Central memory CD8-positive, alpha-beta T cell (primary cell): ENCODE results near the gene GZF1.
A peak's percentile ranks its signal among the peaks of the same experiment; 100 is the strongest.

Experiments
- ATAC-seq: fragments of 150-1000 bp; cut with Tn5 transposase; replicated peaks from 2 replicates; pipeline ENCODE4 v1.10.0; 2022; ENCODE audit warnings: mild to moderate bottlenecking, moderate FRiP score, moderate number of reproducible peaks; ENCODE audit not compliant: poor library complexity, severe bottlenecking; ENCODE audit errors: extremely low read depth
- DNase-seq, 2 donors: peaks; one replicate each; pipeline ENCODE4 v3.0.0; 2021; ENCODE audit warnings: low spot score in 2 of 2
- H3K27ac Mint-ChIP-seq: one replicate; pipeline ENCODE4 v1.8.0; 2022; ENCODE audit warnings: low read depth, mild to moderate bottlenecking, moderate library complexity, mixed read lengths
- H3K27me3 Mint-ChIP-seq: one replicate; pipeline ENCODE4 v1.8.0; 2022; ENCODE audit warnings: mixed read lengths
- H3K36me3 Mint-ChIP-seq: one replicate; pipeline ENCODE4 v1.8.0; 2022; ENCODE audit warnings: mild to moderate bottlenecking, moderate library complexity, mixed read lengths; ENCODE audit not compliant: insufficient read depth
- H3K4me1 Mint-ChIP-seq: one replicate; pipeline ENCODE4 v1.8.0; 2022; ENCODE audit warnings: mixed read lengths
- H3K4me3 Mint-ChIP-seq: one replicate; pipeline ENCODE4 v1.8.0; 2022; ENCODE audit warnings: mild to moderate bottlenecking, moderate library complexity, mixed read lengths
- H3K9me3 Mint-ChIP-seq: one replicate; pipeline ENCODE4 v1.8.0; 2022; ENCODE audit warnings: mixed read lengths

The GZF1 gene

DNA sequence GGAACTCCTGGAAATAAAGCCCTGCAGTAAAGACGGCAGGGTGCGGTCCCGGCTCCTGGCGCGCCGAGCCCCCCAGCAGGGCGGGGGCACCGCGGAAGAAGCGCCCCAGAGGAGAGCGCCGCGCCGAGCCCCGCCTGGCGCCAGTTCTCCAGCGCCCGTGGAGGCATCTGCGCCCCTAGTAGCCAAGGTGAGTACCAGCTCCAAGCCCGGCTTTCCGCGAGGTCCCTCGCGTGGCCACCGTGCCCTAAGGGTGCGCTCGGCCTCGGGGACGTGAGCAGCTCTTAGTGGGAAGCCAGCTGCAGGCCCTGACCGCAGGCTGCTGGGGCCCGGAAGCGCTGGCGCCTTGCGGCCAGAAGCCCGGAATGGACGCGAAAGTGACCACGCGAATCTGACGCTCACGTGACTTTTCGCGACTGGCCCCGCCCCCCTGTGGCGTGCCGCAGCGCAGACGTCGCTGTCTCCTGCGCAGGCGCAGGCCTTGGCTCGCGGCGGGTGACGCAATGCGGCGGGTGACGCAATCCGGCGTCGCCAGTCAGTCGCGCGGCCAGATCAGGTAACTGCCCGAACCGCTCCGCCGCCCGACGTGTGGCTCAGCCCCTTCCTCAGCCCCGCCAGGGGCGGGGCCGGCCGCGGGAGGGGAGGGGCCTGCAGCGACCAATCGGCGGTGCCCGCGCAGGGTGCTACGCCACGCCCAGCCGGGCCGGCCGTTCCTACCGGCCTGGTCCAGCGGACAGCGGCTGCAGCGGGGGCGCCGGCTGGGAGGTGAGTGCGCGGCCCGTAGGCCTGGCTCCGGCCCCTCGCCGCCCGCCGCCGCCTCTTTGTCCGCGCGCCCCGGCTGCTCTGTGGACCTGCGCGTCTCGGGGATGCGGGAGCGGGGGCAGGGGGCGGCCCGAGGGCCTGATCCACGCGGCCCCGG lies at the start of gene GZF1:
Gene GZF1, plus strand, starts transcription at position 707 of the 916 bp plus-strand sequence. CDS start 2,202 bp downstream, outside the sequence.
- H3K36me3 Mint-ChIP-seq, result peaks cover 30% of the 10 kb centered on the region
- H3K4me1 Mint-ChIP-seq, result peaks cover 45% of the 10 kb centered on the region
- peak; percentile 75 for ATAC-seq
- H3K27me3 Mint-ChIP-seq, result no peaks in the 10 kb centered on the region
- H3K4me3 Mint-ChIP-seq, result peak within 1 kb of the TSS; percentile 92
- H3K27ac Mint-ChIP-seq, result peak within 1 kb of the TSS; percentile 92
- H3K9me3 Mint-ChIP-seq, result no peaks in the 10 kb centered on the region
- peak; percentile 98 to 99 for DNase-seq

DNA sequence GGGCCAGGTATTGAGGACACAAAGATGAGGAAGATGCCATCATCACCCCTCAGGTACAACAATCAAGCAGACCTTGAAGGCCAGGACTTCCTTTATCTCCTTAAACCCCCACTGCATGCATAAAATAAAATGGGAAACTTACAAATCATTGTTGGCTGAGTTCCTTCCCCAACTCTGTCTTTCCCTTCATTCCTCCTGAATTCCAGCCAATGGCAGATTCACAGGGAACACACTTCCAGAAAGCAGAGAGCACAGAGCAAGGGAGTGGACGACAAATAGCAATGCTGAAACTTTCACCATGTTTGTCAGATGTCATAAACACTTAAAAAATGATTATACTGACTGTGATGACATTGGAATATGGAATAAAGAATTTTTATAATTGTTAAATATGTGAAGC lies 48.7 kb upstream of the GZF1 start:
- H3K4me1 Mint-ChIP-seq, result no peaks in the 10 kb centered on the region
- no peak overlapping the region for H3K4me3 Mint-ChIP-seq
- DNase-seq (no peak), ATAC-seq (no peak)
- H3K27me3 Mint-ChIP-seq, result peaks cover 56% of the 10 kb centered on the region
- no peak overlapping the region for H3K27ac Mint-ChIP-seq
- H3K9me3 Mint-ChIP-seq, result no peaks in the 10 kb centered on the region
- H3K36me3 Mint-ChIP-seq, result no peaks in the 10 kb centered on the region

DNA sequence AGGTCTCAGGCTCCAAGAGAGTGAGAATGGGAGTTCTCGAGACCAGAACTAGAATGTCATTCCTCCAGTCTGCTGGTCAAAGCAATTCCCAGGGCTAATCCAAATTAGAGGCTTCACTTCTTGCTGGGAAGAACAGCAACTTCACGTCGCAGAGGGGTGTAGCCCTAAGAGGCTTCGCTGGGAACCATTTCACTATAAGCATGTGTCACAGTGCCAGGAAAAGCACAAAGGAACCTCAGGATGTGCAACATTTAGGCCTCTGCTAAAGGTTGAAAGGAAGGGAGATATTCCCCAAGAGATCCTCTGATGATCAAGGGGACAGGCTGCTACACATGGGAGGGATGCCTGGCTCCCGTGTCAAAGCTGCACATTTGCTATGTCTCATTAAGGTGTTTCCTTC lies 47.3 kb upstream of the GZF1 start:
- ATAC-seq, result no peak
- no peak overlapping the region for H3K4me3 Mint-ChIP-seq

DNA sequence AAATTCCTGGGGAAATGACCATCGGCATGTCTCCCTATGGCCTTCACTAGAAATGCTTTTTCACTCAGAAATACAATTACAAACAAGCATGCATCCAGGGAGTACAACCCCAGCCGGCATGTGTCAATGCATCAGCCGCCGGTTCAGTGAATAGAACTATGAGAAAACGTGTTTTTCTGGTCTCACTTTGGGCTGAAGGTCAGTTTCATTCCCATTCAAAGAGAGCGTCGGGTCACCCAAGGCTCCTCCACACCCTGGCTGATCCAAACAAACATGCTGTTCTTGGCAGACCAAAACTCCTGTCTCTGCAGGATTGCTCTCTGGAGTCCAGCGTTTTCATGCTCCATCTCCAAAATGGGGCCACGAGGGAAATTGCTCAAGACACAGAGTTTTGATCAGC lies 46.9 kb upstream of the GZF1 start:
- Mint-ChIP-seq H3K27me3 (peaks cover 65% of the 10 kb centered on the region), H3K4me1 (no peaks in the 10 kb centered on the region), H3K36me3 (no peaks in the 10 kb centered on the region), H3K4me3 (no peak overlapping the region), H3K27ac (no peak overlapping the region), H3K9me3 (no peaks in the 10 kb centered on the region)
- ATAC-seq, result no peak
- no peak for DNase-seq

More for the DNA sequence above, 47.3 kb upstream of the GZF1 start:
- no peak for DNase-seq
- Mint-ChIP-seq H3K36me3 (no peaks in the 10 kb centered on the region), H3K27me3 (peaks cover 69% of the 10 kb centered on the region), H3K9me3 (no peaks in the 10 kb centered on the region), H3K4me1 (no peaks in the 10 kb centered on the region), H3K27ac (no peak overlapping the region)

DNA sequence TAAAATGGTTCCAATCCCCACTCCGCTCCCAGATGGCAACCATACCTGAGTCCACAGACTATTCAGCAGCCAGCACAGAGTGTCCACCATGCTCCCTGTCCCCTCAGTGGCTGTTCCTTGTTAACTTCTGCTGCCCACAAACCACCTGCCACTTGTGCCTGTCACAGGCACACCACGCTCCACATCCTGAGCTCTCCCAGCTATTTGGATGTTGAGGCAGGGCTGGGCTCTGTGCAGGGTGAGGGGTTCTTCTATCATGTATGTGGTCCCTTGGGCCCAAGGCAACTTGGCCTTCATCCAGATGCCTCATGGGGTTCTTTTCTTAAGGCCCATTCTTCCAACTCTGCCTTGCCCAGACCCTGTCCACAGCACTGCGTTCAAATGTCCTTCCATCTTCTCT lies 45.4 kb upstream of the GZF1 start:
- Mint-ChIP-seq H3K27ac (no peak overlapping the region), H3K4me1 (no peaks in the 10 kb centered on the region), H3K36me3 (no peaks in the 10 kb centered on the region), H3K9me3 (no peaks in the 10 kb centered on the region), H3K4me3 (no peak overlapping the region), H3K27me3 (peaks cover 61% of the 10 kb centered on the region)
- ATAC-seq (no peak), DNase-seq (no peak)

DNA sequence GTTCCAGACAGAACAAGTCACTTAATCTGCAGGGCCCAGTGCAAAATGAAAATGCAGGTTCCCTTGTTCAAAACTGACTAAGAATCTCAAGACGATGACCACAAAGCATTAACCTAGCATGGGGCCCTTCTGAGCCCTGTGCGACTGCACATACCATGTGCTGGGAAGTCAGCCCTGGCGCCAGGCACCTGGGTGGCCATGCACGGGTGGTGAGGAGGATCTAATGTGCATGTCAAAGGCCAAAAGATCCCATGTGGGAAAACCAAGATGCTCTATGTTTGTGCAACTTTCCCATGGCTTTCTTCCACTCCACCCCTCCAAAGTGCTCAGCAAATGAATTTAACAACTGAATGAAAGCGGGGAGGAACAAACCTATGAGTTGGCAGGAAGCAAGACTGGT lies 44.9 kb upstream of the GZF1 start:
- H3K27ac Mint-ChIP-seq, result no peak overlapping the region
- no peaks in the 10 kb centered on the region for H3K9me3 Mint-ChIP-seq
- no peak overlapping the region for H3K4me3 Mint-ChIP-seq
- no peaks in the 10 kb centered on the region for H3K4me1 Mint-ChIP-seq
- no peak for DNase-seq
- peaks cover 61% of the 10 kb centered on the region for H3K27me3 Mint-ChIP-seq
- ATAC-seq, result no peak
- H3K36me3 Mint-ChIP-seq, result no peaks in the 10 kb centered on the region

DNA sequence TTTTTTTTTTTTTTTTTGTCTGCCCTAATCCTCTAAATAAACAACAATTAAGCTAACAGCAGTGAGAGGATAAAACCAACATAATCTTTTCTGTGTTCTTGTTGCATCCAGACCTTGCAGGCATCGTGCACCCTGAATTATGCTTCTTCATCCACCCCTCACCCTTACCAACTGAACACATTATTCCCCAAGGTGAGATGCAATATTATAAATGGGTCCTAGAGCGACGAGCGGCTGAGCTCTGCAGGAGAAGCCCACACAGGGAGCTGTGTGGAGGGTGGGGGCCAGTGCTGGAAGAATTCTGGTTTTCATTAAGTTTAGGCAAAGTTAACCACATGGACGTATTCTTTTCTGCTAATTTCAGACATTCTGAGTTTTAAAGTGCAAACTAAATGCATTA lies 43.6 kb upstream of the GZF1 start:
- ATAC-seq, result no peak

DNA sequence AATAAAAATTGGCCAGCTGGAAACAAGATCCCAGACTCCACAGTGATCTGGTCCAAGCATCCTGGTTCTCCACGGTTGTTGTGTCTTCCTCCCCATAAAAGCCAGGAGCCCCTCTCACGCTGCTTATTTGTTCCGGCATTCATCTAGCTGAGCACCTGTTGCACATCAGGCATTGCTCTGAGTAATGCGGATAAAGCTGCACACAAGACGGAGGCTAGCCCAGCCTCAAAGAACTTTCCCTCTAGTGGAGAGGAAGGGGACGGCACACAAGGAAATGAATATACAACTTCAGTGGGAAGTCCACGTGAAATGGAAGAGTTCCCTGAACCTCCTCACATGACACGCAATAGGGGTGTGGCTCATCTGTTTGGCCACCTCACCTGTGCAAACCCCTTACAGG lies 41.7 kb upstream of the GZF1 start:
- Mint-ChIP-seq H3K9me3 (no peaks in the 10 kb centered on the region), H3K27ac (no peak overlapping the region), H3K4me3 (no peak overlapping the region), H3K4me1 (no peaks in the 10 kb centered on the region), H3K27me3 (peaks cover 61% of the 10 kb centered on the region), H3K36me3 (no peaks in the 10 kb centered on the region)
- no peak for ATAC-seq
- no peak for DNase-seq

More for the DNA sequence above, 43.6 kb upstream of the GZF1 start:
- Mint-ChIP-seq H3K4me1 (no peaks in the 10 kb centered on the region), H3K4me3 (no peak overlapping the region), H3K36me3 (no peaks in the 10 kb centered on the region), H3K9me3 (no peaks in the 10 kb centered on the region), H3K27me3 (peaks cover 51% of the 10 kb centered on the region), H3K27ac (no peak overlapping the region)
- DNase-seq, result no peak

DNA sequence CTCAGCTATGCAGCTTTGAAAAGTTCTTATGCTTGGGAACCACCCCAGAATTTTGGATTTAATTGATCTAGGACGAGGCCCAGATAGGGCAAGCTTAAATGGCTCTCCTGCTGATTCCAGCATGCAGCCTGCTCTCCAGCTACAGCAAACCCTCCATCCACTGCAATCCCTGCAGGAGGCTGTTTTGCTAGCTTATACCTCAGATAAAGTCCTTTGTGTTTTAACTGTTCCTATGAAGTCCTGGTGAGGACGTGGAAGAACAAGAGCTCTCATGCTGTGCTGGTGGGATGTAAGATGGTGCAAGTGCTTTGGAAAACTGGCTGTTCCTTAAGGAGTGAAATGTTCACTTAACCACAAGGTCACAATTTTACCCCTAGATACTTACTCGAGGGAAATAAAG lies 36.9 kb upstream of the GZF1 start:
- peaks cover 26% of the 10 kb centered on the region for H3K27me3 Mint-ChIP-seq
- DNase-seq (no peak), ATAC-seq (no peak)
- H3K27ac Mint-ChIP-seq, result no peak overlapping the region
- H3K36me3 Mint-ChIP-seq, result no peaks in the 10 kb centered on the region
- no peak overlapping the region for H3K4me3 Mint-ChIP-seq
- no peaks in the 10 kb centered on the region for H3K4me1 Mint-ChIP-seq
- H3K9me3 Mint-ChIP-seq, result no peaks in the 10 kb centered on the region

DNA sequence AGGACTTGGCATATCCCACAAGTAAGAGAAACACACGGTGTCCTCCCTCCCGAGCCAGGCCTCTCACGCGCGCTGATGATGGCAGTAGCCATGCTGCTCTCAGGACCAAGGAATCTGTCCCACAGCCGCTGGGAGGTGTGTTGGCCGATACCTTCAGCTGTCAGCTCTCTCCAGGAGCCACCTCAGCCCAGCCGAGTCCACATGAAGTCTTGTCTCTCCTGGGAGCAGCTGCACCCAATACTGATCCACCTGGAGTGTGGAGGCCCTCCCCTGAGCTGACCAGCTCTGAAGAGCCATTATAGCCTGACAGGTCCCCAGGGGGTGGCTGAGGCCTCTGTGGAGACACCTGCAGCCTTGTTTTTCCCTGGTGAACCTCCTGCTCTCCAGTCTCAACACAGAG lies 35.2 kb upstream of the GZF1 start:
- H3K36me3 Mint-ChIP-seq, result no peaks in the 10 kb centered on the region

DNA sequence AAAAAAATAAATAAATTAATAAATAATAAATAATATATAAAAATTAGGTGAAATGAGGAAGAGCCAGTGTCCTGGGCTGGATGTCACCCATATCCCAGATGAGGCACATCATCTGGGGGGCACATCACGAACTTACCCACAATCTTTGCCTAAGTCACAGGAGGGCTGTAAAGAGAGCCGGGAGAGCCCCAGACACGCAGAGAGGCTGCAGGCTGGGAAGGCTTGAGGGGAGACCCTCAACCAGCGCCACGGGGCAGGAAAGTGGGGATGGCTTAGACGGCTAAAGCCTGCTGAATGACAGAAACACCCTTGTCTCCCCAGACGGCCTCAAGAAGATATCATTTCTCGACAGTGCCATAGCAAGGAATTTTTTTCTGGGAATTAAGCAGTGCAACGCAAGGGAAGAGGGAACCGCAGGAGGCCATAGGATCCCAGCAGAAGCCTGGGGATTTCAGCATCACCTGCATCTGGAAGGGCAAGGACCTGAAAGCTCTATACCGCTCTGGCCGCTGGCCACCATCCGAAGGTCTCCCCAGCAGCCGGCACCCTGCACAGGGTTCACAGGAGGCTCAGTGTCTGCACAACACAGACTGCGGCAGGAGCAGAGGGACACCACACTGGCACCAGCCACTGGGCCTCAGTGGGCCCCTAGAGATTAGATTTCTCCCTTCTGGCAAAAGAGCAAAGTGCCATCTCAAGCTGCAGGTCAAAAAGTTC lies 34.2 kb upstream of the GZF1 start:
- Mint-ChIP-seq H3K36me3 (no peaks in the 10 kb centered on the region), H3K27ac (no peak overlapping the region), H3K27me3 (peaks cover 10% of the 10 kb centered on the region), H3K4me3 (no peak overlapping the region), H3K4me1 (no peaks in the 10 kb centered on the region), H3K9me3 (no peaks in the 10 kb centered on the region)
- ATAC-seq (no peak), DNase-seq (no peak)

More for the DNA sequence above, 35.2 kb upstream of the GZF1 start:
- Mint-ChIP-seq H3K4me1 (no peaks in the 10 kb centered on the region), H3K9me3 (no peaks in the 10 kb centered on the region), H3K27ac (no peak overlapping the region), H3K27me3 (peaks cover 13% of the 10 kb centered on the region), H3K4me3 (no peak overlapping the region)
- DNase-seq, result no peak
- ATAC-seq, result no peak

DNA sequence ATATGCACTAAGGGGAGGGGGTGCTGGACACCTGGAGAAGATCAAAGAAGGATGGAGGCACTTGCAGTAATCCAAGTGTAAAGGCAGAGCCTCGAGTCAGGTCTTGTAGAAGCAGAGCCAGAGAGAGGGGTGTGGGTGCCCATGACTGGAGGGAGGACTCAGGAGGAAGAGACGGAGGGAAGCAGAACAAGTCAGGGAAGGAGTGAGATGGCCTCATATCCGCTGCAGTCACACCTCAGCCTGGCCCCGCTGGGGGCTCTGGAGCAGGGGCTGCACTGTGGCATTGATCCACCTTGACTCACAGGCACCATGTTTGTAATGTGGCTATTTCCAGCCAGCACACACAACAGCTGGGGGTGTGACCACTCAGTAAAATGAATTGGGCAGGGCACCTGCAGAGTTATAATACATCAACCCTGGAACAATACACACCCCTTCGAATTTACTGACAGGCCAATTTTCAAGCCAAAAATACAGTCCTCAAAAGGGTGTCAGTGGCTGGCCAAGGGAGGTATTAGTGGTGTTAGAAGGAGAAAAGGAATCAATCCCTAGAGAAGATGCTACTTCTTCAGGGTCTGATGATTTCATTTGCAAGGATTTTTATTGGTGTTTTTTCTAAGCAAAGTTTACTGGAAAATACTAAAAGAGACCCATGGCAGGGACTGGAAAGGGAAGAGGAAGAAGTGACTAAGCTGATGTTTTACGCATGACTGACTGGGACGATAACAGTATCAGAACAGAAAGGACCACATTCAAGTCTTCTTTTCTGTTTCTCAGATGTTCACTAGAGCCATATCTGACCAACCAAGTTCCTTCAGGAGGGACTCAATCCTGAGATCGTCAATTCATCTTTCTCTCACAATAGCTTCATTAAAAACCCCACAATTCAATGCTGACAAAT lies 30.3 kb upstream of the GZF1 start:
- ATAC-seq (no peak), DNase-seq (no peak)
- H3K4me1 Mint-ChIP-seq, result peaks cover 6% of the 10 kb centered on the region
- H3K27me3 Mint-ChIP-seq, result no peaks in the 10 kb centered on the region
- no peaks in the 10 kb centered on the region for H3K9me3 Mint-ChIP-seq
- peaks cover 2% of the 10 kb centered on the region for H3K36me3 Mint-ChIP-seq
- no peak overlapping the region for H3K27ac Mint-ChIP-seq
- no peak overlapping the region for H3K4me3 Mint-ChIP-seq
